ENCODE data around the gene ITGBL1.

- TF ChIP-seq TP53 (CRISPR knock-in tag; conservative IDR thresholded peaks at IDR 0.05) = no peak
- TF ChIP-seq HMG20B (CRISPR knock-in tag; conservative IDR thresholded peaks at IDR 0.05) = no peak
- TF ChIP-seq, protein P1, sequence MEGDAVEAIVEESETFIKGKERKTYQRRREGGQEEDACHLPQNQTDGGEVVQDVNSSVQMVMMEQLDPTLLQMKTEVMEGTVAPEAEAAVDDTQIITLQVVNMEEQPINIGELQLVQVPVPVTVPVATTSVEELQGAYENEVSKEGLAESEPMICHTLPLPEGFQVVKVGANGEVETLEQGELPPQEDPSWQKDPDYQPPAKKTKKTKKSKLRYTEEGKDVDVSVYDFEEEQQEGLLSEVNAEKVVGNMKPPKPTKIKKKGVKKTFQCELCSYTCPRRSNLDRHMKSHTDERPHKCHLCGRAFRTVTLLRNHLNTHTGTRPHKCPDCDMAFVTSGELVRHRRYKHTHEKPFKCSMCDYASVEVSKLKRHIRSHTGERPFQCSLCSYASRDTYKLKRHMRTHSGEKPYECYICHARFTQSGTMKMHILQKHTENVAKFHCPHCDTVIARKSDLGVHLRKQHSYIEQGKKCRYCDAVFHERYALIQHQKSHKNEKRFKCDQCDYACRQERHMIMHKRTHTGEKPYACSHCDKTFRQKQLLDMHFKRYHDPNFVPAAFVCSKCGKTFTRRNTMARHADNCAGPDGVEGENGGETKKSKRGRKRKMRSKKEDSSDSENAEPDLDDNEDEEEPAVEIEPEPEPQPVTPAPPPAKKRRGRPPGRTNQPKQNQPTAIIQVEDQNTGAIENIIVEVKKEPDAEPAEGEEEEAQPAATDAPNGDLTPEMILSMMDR (CRISPR knock-in tag; IDR thresholded peaks at IDR 0.05) = no peak
- TF ChIP-seq ZNF34 (CRISPR knock-in tag; IDR thresholded peaks at IDR 0.05; ENCODE audit: borderline replicate concordance) = no peak
- TF ChIP-seq USF2 (IDR thresholded peaks at IDR 0.05; ENCODE audit: low read depth, low read length) = no peak
- no peak for TF ChIP-seq USF2 (CRISPR knock-in tag; IDR thresholded peaks at IDR 0.05; ENCODE audit: borderline replicate concordance)
- TF ChIP-seq EP300 (IDR thresholded peaks at IDR 0.05; ENCODE audit: low read depth in 2 of 2, low read length in 2 of 2) = no peak
- no peak for TF ChIP-seq EP300 (CRISPR knock-in tag; IDR thresholded peaks at IDR 0.05; ENCODE audit: borderline replicate concordance)
- TF ChIP-seq ZNF20 (CRISPR knock-in tag; IDR thresholded peaks at IDR 0.05) = no peak
- TF ChIP-seq ZNF138 (CRISPR knock-in tag; IDR thresholded peaks at IDR 0.05; ENCODE audit: low read depth) = no peak
- no peak for TF ChIP-seq POLR2AphosphoS5 (IDR thresholded peaks at IDR 0.05; ENCODE audit: low read depth, low read length)
- no peak for TF ChIP-seq BRD4 (CRISPR knock-in tag; IDR thresholded peaks at IDR 0.05)
- TF ChIP-seq POLR2A (IDR thresholded peaks at IDR 0.05; ENCODE audit: insufficient read depth in 1 of 2, low read depth in 2 of 2, low read length in 2 of 2) = no peak
- no peak for TF ChIP-seq ZBTB8A (CRISPR knock-in tag; IDR thresholded peaks at IDR 0.05; ENCODE audit: borderline replicate concordance, low read depth)
- no peak for TF ChIP-seq REST (IDR thresholded peaks at IDR 0.05; ENCODE audit: borderline replicate concordance in 1 of 2, low read depth in 1 of 2, low read length in 2 of 2)
Observed at GRCh38 chr13:101417043-101417406, 35.5 kb upstream of the ITGBL1 start.

Measured in HepG2 (cell line).